ENCODE measurements around the gene MAP3K14.

The MAP3K14 gene

GRCh38 chr17:45234641-45235415 is 82.0 kb downstream of the MAP3K14 start:
- DNase-seq (ENCODE audit: insufficient read length, low spot score) (no peak), FAIRE-seq (peak; percentile 92)
- TF ChIP-seq PAX5 (IDR thresholded peaks at IDR 0.05; ENCODE audit: insufficient read depth, low read length, severe bottlenecking) (peak; percentile 6), POLR2A (IDR thresholded peaks at IDR 0.05; ENCODE audit: low read depth, low read length) (no peak), TAF1 (IDR thresholded peaks at IDR 0.05; ENCODE audit: low read depth, low read length) (no peak)

GRCh38 chr17:45233423-45233924 is 83.3 kb downstream of the MAP3K14 start:
- DNase-seq (ENCODE audit: insufficient read length, low spot score) (no peak), FAIRE-seq (no peak)
- TF ChIP-seq POU2F2 (IDR thresholded peaks at IDR 0.05; ENCODE audit: low read depth, low read length) = no peak
- TF ChIP-seq POLR2A (IDR thresholded peaks at IDR 0.05; ENCODE audit: low read depth, low read length) = no peak
- TF ChIP-seq PAX5 (IDR thresholded peaks at IDR 0.05; ENCODE audit: insufficient read depth, low read length, severe bottlenecking) = no peak
- no peak for TF ChIP-seq TAF1 (IDR thresholded peaks at IDR 0.05; ENCODE audit: low read depth, low read length)
- TF ChIP-seq POLR2AphosphoS5 (IDR thresholded peaks at IDR 0.05; ENCODE audit: low read depth, low read length) = no peak
- no peak for TF ChIP-seq SPI1 (IDR thresholded peaks at IDR 0.05; ENCODE audit: low read depth, low read length)

- peak; percentile 23 for FAIRE-seq
- DNase-seq (ENCODE audit: insufficient read length, low spot score) = no peak
- TF ChIP-seq POU2F2 (IDR thresholded peaks at IDR 0.05; ENCODE audit: low read depth, low read length) = no peak
- TF ChIP-seq PAX5 (IDR thresholded peaks at IDR 0.05; ENCODE audit: insufficient read depth, low read length, severe bottlenecking) = no peak
- no peak for TF ChIP-seq SPI1 (IDR thresholded peaks at IDR 0.05; ENCODE audit: low read depth, low read length)
- no peak for TF ChIP-seq POLR2AphosphoS5 (IDR thresholded peaks at IDR 0.05; ENCODE audit: low read depth, low read length)
- TF ChIP-seq POLR2A (IDR thresholded peaks at IDR 0.05; ENCODE audit: low read depth, low read length) = no peak
- no peak for TF ChIP-seq TAF1 (IDR thresholded peaks at IDR 0.05; ENCODE audit: low read depth, low read length)
These were observed 84.1 kb downstream of the MAP3K14 start for GRCh38 chr17:45232514-45233422.

- FAIRE-seq (no peak), DNase-seq (ENCODE audit: insufficient read length, low spot score) (no peak)
- no peak for TF ChIP-seq POLR2AphosphoS5 (IDR thresholded peaks at IDR 0.05; ENCODE audit: low read depth, low read length)
- TF ChIP-seq TAF1 (IDR thresholded peaks at IDR 0.05; ENCODE audit: low read depth, low read length) = no peak
- no peak for TF ChIP-seq POU2F2 (IDR thresholded peaks at IDR 0.05; ENCODE audit: low read depth, low read length)
- no peak for TF ChIP-seq POLR2A (IDR thresholded peaks at IDR 0.05; ENCODE audit: low read depth, low read length)
These were observed 85.2 kb downstream of the MAP3K14 start for GRCh38 chr17:45231481-45232116.

GRCh38 chr17:45230787-45231480 is 85.9 kb downstream of the MAP3K14 start:
- DNase-seq (ENCODE audit: insufficient read length, low spot score) = no peak
- FAIRE-seq = no peak
- TF ChIP-seq POU2F2 (IDR thresholded peaks at IDR 0.05; ENCODE audit: low read depth, low read length) (no peak), PAX5 (IDR thresholded peaks at IDR 0.05; ENCODE audit: insufficient read depth, low read length, severe bottlenecking) (no peak), POLR2A (IDR thresholded peaks at IDR 0.05; ENCODE audit: low read depth, low read length) (no peak), POLR2AphosphoS5 (IDR thresholded peaks at IDR 0.05; ENCODE audit: low read depth, low read length) (no peak), SPI1 (IDR thresholded peaks at IDR 0.05; ENCODE audit: low read depth, low read length) (no peak), TAF1 (IDR thresholded peaks at IDR 0.05; ENCODE audit: low read depth, low read length) (no peak)

GRCh38 chr17:45230410-45230786 is 86.4 kb downstream of the MAP3K14 start:
- TF ChIP-seq SPI1 (IDR thresholded peaks at IDR 0.05; ENCODE audit: low read depth, low read length) (no peak), TAF1 (IDR thresholded peaks at IDR 0.05; ENCODE audit: low read depth, low read length) (no peak)
- FAIRE-seq (no peak), DNase-seq (ENCODE audit: insufficient read length, low spot score) (no peak)

GRCh38 chr17:45229681-45230409 is 87.0 kb downstream of the MAP3K14 start:
- no peak for DNase-seq (ENCODE audit: insufficient read length, low spot score)
- TF ChIP-seq TAF1 (IDR thresholded peaks at IDR 0.05; ENCODE audit: low read depth, low read length) (no peak), SPI1 (IDR thresholded peaks at IDR 0.05; ENCODE audit: low read depth, low read length) (no peak), POLR2A (IDR thresholded peaks at IDR 0.05; ENCODE audit: low read depth, low read length) (0 out of 2 replicates have a peak, but pooled peaks have one; percentile 10), PAX5 (IDR thresholded peaks at IDR 0.05; ENCODE audit: insufficient read depth, low read length, severe bottlenecking) (no peak), POU2F2 (IDR thresholded peaks at IDR 0.05; ENCODE audit: low read depth, low read length) (no peak)
- peak; percentile 38 for FAIRE-seq

- TF ChIP-seq PAX5 (IDR thresholded peaks at IDR 0.05; ENCODE audit: insufficient read depth, low read length, severe bottlenecking) = no peak
- peak; percentile 69 for TF ChIP-seq POLR2A (IDR thresholded peaks at IDR 0.05; ENCODE audit: low read depth, low read length)
- TF ChIP-seq TAF1 (IDR thresholded peaks at IDR 0.05; ENCODE audit: low read depth, low read length) = peak; percentile 14; the same call in 1 of the 2 replicates
- TF ChIP-seq SPI1 (IDR thresholded peaks at IDR 0.05; ENCODE audit: low read depth, low read length) = peak; percentile 40
- no peak; the same call in 1 of the 2 replicates for TF ChIP-seq POU2F2 (IDR thresholded peaks at IDR 0.05; ENCODE audit: low read depth, low read length)
- no peak for TF ChIP-seq POLR2AphosphoS5 (IDR thresholded peaks at IDR 0.05; ENCODE audit: low read depth, low read length)
- FAIRE-seq (peak; percentile 95), DNase-seq (ENCODE audit: insufficient read length, low spot score) (peak; percentile 80)
These were observed 87.9 kb downstream of the MAP3K14 start for GRCh38 chr17:45228763-45229539.
